ENCODE data around the gene IGFL4.

DNA sequence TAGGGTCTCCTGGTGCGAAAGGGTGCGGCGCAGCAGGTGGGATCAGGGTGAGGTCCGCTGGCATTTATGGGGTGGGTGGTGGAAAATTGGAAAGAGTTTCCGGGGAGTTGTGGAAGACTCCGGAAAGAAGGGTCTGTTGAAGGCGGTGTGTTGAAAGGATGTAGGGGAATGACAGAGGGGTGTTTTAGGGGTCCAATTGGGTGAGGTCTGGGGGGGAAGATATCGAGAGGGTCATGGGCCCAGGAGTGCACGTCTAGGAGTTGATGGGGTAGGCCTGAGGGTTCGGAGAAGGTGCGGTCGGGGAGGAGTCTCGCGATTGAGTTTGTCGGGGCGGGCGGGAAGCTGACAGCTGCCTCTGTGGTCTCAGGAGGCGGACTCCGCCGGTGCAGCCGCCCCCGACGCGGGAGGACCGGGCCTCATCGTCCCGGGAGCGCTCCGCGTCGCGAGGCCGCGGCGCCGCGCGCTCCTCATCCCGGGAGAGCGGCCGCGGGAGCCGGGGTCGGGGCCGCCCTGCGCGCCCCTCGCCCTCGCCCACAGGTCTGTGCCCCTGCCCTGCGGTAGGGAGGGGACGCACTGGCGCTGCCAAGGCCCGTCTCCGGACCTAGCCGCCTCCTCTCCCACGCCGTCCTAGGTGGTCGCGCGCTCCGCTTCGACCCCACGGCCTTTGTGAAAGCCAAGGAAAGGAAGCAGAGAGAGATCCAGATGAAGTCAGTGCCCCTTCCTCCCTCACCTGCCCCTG lies 24.9 kb downstream of the IGFL4 start:
- no peak for TF ChIP-seq CTCF (conservative IDR thresholded peaks at IDR 0.05 in 1 of 2, IDR thresholded peaks at IDR 0.05 in 1 of 2; ENCODE audit: extremely low read depth in 1 of 2, insufficient read depth in 1 of 2, low read depth in 1 of 2, low read length in 2 of 2)
- no peak for TF ChIP-seq EZH2 (IDR thresholded peaks at IDR 0.05; ENCODE audit: borderline replicate concordance, low read length)
